Mucosa of rectum (tissue), 2 donors: ENCODE measurements around the gene NCEH1.

Source experiments
- H3K27ac ChIP-seq, 2 donors: one replicate each; pipeline ENCODE4 v1.7.0; 2013; ENCODE audit warnings: inconsistent platforms in 2 of 2, low read depth in 2 of 2, low read length in 2 of 2
- H3K27me3 ChIP-seq, 2 donors: one replicate each; pipeline ENCODE4 v1.7.0; 2013; ENCODE audit warnings: low read length in 2 of 2; ENCODE audit not compliant: control insufficient read depth in 2 of 2, insufficient read depth in 2 of 2
- H3K36me3 ChIP-seq, 2 donors: one replicate each; pipeline ENCODE4 v1.7.0; 2013; ENCODE audit warnings: low read length in 2 of 2; ENCODE audit not compliant: control insufficient read depth in 2 of 2, insufficient read depth in 2 of 2
- H3K4me1 ChIP-seq, 2 donors: one replicate each; pipeline ENCODE4 v1.7.0; 2013; ENCODE audit warnings: low read length in 2 of 2, mild to moderate bottlenecking in 1 of 2; ENCODE audit not compliant: control insufficient read depth in 2 of 2, insufficient read depth in 2 of 2
- H3K4me3 ChIP-seq, 2 donors: one replicate each; pipeline ENCODE4 v1.7.0; 2013; ENCODE audit warnings: low read length in 2 of 2
- H3K9ac ChIP-seq, 2 donors: one replicate each; pipeline ENCODE4 v1.7.0; 2013; ENCODE audit warnings: low read length in 2 of 2, low read depth in 1 of 2, mild to moderate bottlenecking in 1 of 2
- H3K9me3 ChIP-seq, 2 donors: one replicate each; pipeline ENCODE4 v1.7.0; 2013; ENCODE audit warnings: low read length in 2 of 2; ENCODE audit not compliant: control insufficient read depth in 2 of 2
- donor health status: healthy.
- donor health status: Normal muscosa, but diverticular disease.

The NCEH1 gene

GRCh38 chr3:172616031-172616461 is 94.8 kb downstream of the NCEH1 start:
- no peak overlapping the region for H3K4me3 ChIP-seq
- H3K27ac ChIP-seq = no peak overlapping the region
- H3K9ac ChIP-seq = no peak overlapping the region

GRCh38 chr3:172615296-172615695 is 95.6 kb downstream of the NCEH1 start:
- Histone ChIP-seq H3K27ac (no peak overlapping the region), H3K4me1 (no peaks in the 10 kb centered on the region)

More at GRCh38 chr3:172616031-172616461, 94.8 kb downstream of the NCEH1 start:
- H3K27me3 ChIP-seq = no peaks in the 10 kb centered on the region
- H3K9me3 ChIP-seq = no peaks in the 10 kb centered on the region
- no peaks in the 10 kb centered on the region for H3K4me1 ChIP-seq
- no peaks in the 10 kb centered on the region for H3K36me3 ChIP-seq

GRCh38 chr3:172614340-172615274 is 96.3 kb downstream of the NCEH1 start:
- no peaks in the 10 kb centered on the region for H3K36me3 ChIP-seq
- no peak overlapping the region for H3K9ac ChIP-seq
- no peaks in the 10 kb centered on the region for H3K27me3 ChIP-seq
- H3K4me3 ChIP-seq = no peak overlapping the region
- no peaks in the 10 kb centered on the region for H3K4me1 ChIP-seq
- H3K27ac ChIP-seq = no peak overlapping the region
- no peaks in the 10 kb centered on the region for H3K9me3 ChIP-seq

More at GRCh38 chr3:172615296-172615695, 95.6 kb downstream of the NCEH1 start:
- no peak overlapping the region for H3K4me3 ChIP-seq
- no peak overlapping the region for H3K9ac ChIP-seq
- no peaks in the 10 kb centered on the region for H3K9me3 ChIP-seq
- H3K36me3 ChIP-seq = no peaks in the 10 kb centered on the region
- H3K27me3 ChIP-seq = no peaks in the 10 kb centered on the region

- Histone ChIP-seq H3K4me1 (no peaks in the 10 kb centered on the region), H3K4me3 (no peak overlapping the region), H3K27ac (no peak overlapping the region), H3K36me3 (no peaks in the 10 kb centered on the region), H3K9me3 (no peaks in the 10 kb centered on the region), H3K27me3 (no peaks in the 10 kb centered on the region), H3K9ac (no peak overlapping the region)
Measured at GRCh38 chr3:172613845-172614244, 97.0 kb downstream of the NCEH1 start.

- H3K27me3 ChIP-seq = no peaks in the 10 kb centered on the region
- no peak overlapping the region for H3K9ac ChIP-seq
Measured at GRCh38 chr3:172612871-172613678, 97.8 kb downstream of the NCEH1 start.

GRCh38 chr3:172609750-172610149 is 101.1 kb downstream of the NCEH1 start:
- Histone ChIP-seq H3K9me3 (no peaks in the 10 kb centered on the region), H3K4me1 (peaks cover 0 to 6% of the 10 kb centered on the region in 2 donors), H3K27ac (no peak overlapping the region), H3K4me3 (no peak overlapping the region), H3K27me3 (no peaks in the 10 kb centered on the region), H3K36me3 (no peaks in the 10 kb centered on the region), H3K9ac (no peak overlapping the region)

More at GRCh38 chr3:172612871-172613678, 97.8 kb downstream of the NCEH1 start:
- H3K36me3 ChIP-seq = no peaks in the 10 kb centered on the region
- no peak overlapping the region for H3K27ac ChIP-seq
- H3K9me3 ChIP-seq = no peaks in the 10 kb centered on the region
- H3K4me3 ChIP-seq = no peak overlapping the region
- peaks cover 0 to 3% of the 10 kb centered on the region in 2 donors for H3K4me1 ChIP-seq

- peaks cover 0 to 6% of the 10 kb centered on the region in 2 donors for H3K4me1 ChIP-seq
- H3K27me3 ChIP-seq = no peaks in the 10 kb centered on the region
- H3K36me3 ChIP-seq = no peaks in the 10 kb centered on the region
- H3K27ac ChIP-seq = no peak overlapping the region
- H3K4me3 ChIP-seq = no peak overlapping the region
- no peak overlapping the region for H3K9ac ChIP-seq
- no peaks in the 10 kb centered on the region for H3K9me3 ChIP-seq
Measured at GRCh38 chr3:172608575-172608974, 102.3 kb downstream of the NCEH1 start.

GRCh38 chr3:172607305-172608121 is 103.4 kb downstream of the NCEH1 start:
- Histone ChIP-seq H3K4me1 (peaks cover 0 to 6% of the 10 kb centered on the region in 2 donors), H3K9ac (no peak overlapping the region), H3K4me3 (no peak overlapping the region), H3K9me3 (no peaks in the 10 kb centered on the region), H3K27me3 (no peaks in the 10 kb centered on the region), H3K36me3 (no peaks in the 10 kb centered on the region), H3K27ac (no peak overlapping the region)

- Histone ChIP-seq H3K4me3 (no peak overlapping the region), H3K9me3 (no peaks in the 10 kb centered on the region), H3K9ac (no peak overlapping the region), H3K4me1 (peaks cover 4 to 13% of the 10 kb centered on the region in 2 donors), H3K27me3 (no peaks in the 10 kb centered on the region), H3K36me3 (no peaks in the 10 kb centered on the region), H3K27ac (no peak overlapping the region)
Measured at GRCh38 chr3:172606021-172606420, 104.8 kb downstream of the NCEH1 start.
